Duodenal mucosa (tissue), 2 donors: ENCODE results near the gene MYLIP.

ENCODE experiments used
- H3K27ac ChIP-seq: one replicate; pipeline ENCODE4 v1.7.0; 2013; ENCODE audit warnings: low read depth, low read length
- H3K27me3 ChIP-seq, 2 donors: one replicate each; pipeline ENCODE4 v1.7.0; 2013; ENCODE audit warnings: low read length in 2 of 2, control low read depth in 1 of 2; ENCODE audit not compliant: insufficient read depth in 2 of 2, control insufficient read depth in 1 of 2
- H3K36me3 ChIP-seq, 2 donors: one replicate each; pipeline ENCODE4 v1.7.0; 2013; ENCODE audit warnings: low read length in 2 of 2, control low read depth in 1 of 2; ENCODE audit not compliant: insufficient read depth in 2 of 2, control insufficient read depth in 1 of 2
- H3K4me1 ChIP-seq, 2 donors: one replicate each; pipeline ENCODE4 v1.7.0; 2013; ENCODE audit warnings: low read length in 2 of 2, control low read depth in 1 of 2; ENCODE audit not compliant: insufficient read depth in 2 of 2, control insufficient read depth in 1 of 2
- H3K4me3 ChIP-seq, 2 donors: one replicate each; pipeline ENCODE4 v1.7.0; 2013; ENCODE audit warnings: low read length in 2 of 2, low read depth in 1 of 2
- H3K9ac ChIP-seq, 2 donors: one replicate each; pipeline ENCODE4 v1.7.0; 2013; ENCODE audit warnings: low read length in 2 of 2, low read depth in 1 of 2
- H3K9me3 ChIP-seq, 2 donors: one replicate each; pipeline ENCODE4 v1.7.0; 2013; ENCODE audit warnings: low read length in 2 of 2, control low read depth in 1 of 2; ENCODE audit not compliant: control insufficient read depth in 1 of 2

The MYLIP gene

GRCh38 chr6:16153211-16153820 is 24.4 kb downstream of the MYLIP start:
- no peak overlapping the region for H3K27ac ChIP-seq
- no peaks in the 10 kb centered on the region for H3K4me1 ChIP-seq
- peaks cover 0 to 6% of the 10 kb centered on the region in 2 donors for H3K9me3 ChIP-seq
- no peak overlapping the region for H3K9ac ChIP-seq
- H3K27me3 ChIP-seq, result no peaks in the 10 kb centered on the region
- peaks cover 12 to 28% of the 10 kb centered on the region in 2 donors for H3K36me3 ChIP-seq
- H3K4me3 ChIP-seq, result no peak overlapping the region

GRCh38 chr6:16154904-16155303 is 26.0 kb downstream of the MYLIP start:
- Histone ChIP-seq H3K9me3 (peaks cover 0 to 6% of the 10 kb centered on the region in 2 donors), H3K4me3 (no peak overlapping the region), H3K36me3 (peaks cover 2 to 19% of the 10 kb centered on the region in 2 donors), H3K27me3 (no peaks in the 10 kb centered on the region), H3K27ac (no peak overlapping the region), H3K4me1 (no peaks in the 10 kb centered on the region), H3K9ac (no peak overlapping the region)

GRCh38 chr6:16157492-16157891 is 28.6 kb downstream of the MYLIP start:
- H3K36me3 ChIP-seq, result peaks cover 0 to 13% of the 10 kb centered on the region in 2 donors
- no peaks in the 10 kb centered on the region for H3K4me1 ChIP-seq
- H3K9ac ChIP-seq, result no peak overlapping the region
- H3K4me3 ChIP-seq, result no peak overlapping the region
- H3K27me3 ChIP-seq, result no peaks in the 10 kb centered on the region
- H3K27ac ChIP-seq, result no peak overlapping the region
- H3K9me3 ChIP-seq, result peaks cover 0 to 6% of the 10 kb centered on the region in 2 donors

GRCh38 chr6:16157909-16158308 is 29.0 kb downstream of the MYLIP start:
- H3K27me3 ChIP-seq, result no peaks in the 10 kb centered on the region
- no peak overlapping the region for H3K9ac ChIP-seq
- peaks cover 0 to 6% of the 10 kb centered on the region in 2 donors for H3K9me3 ChIP-seq
- H3K4me1 ChIP-seq, result no peaks in the 10 kb centered on the region
- no peak overlapping the region for H3K27ac ChIP-seq
- no peak overlapping the region for H3K4me3 ChIP-seq
- peaks cover 0 to 11% of the 10 kb centered on the region in 2 donors for H3K36me3 ChIP-seq

- Histone ChIP-seq H3K27me3 (no peaks in the 10 kb centered on the region), H3K4me3 (no peak overlapping the region), H3K9ac (no peak overlapping the region), H3K27ac (no peak overlapping the region), H3K36me3 (peaks cover 0 to 8% of the 10 kb centered on the region in 2 donors), H3K4me1 (no peaks in the 10 kb centered on the region), H3K9me3 (peaks cover 0 to 6% of the 10 kb centered on the region in 2 donors)
Observed at GRCh38 chr6:16158943-16159557, 30.2 kb downstream of the MYLIP start.

GRCh38 chr6:16160794-16161193 is 31.9 kb downstream of the MYLIP start:
- no peaks in the 10 kb centered on the region for H3K36me3 ChIP-seq
- H3K9ac ChIP-seq, result no peak overlapping the region
- no peak overlapping the region for H3K27ac ChIP-seq
- H3K27me3 ChIP-seq, result peaks cover 0 to 4% of the 10 kb centered on the region in 2 donors
- no peak overlapping the region for H3K4me3 ChIP-seq
- H3K9me3 ChIP-seq, result peaks cover 0 to 2% of the 10 kb centered on the region in 2 donors
- no peaks in the 10 kb centered on the region for H3K4me1 ChIP-seq

- Histone ChIP-seq H3K9me3 (no peaks in the 10 kb centered on the region), H3K9ac (no peak overlapping the region), H3K4me1 (no peaks in the 10 kb centered on the region), H3K4me3 (no peak overlapping the region), H3K36me3 (no peaks in the 10 kb centered on the region), H3K27ac (no peak overlapping the region), H3K27me3 (peaks cover 0 to 4% of the 10 kb centered on the region in 2 donors)
Observed at GRCh38 chr6:16162003-16162402, 33.1 kb downstream of the MYLIP start.

- peaks cover 0 to 4% of the 10 kb centered on the region in 2 donors for H3K27me3 ChIP-seq
- H3K36me3 ChIP-seq, result no peaks in the 10 kb centered on the region
- no peak overlapping the region for H3K27ac ChIP-seq
- H3K4me1 ChIP-seq, result no peaks in the 10 kb centered on the region
- no peak overlapping the region for H3K4me3 ChIP-seq
- H3K9me3 ChIP-seq, result no peaks in the 10 kb centered on the region
- H3K9ac ChIP-seq, result no peak overlapping the region
Observed at GRCh38 chr6:16163066-16163465, 34.2 kb downstream of the MYLIP start.

GRCh38 chr6:16163535-16164300 is 34.8 kb downstream of the MYLIP start:
- no peak overlapping the region for H3K4me3 ChIP-seq
- H3K9me3 ChIP-seq, result no peaks in the 10 kb centered on the region
- H3K4me1 ChIP-seq, result no peaks in the 10 kb centered on the region
- no peak overlapping the region for H3K27ac ChIP-seq
- peaks cover 0 to 4% of the 10 kb centered on the region in 2 donors for H3K27me3 ChIP-seq
- no peak overlapping the region for H3K9ac ChIP-seq
- H3K36me3 ChIP-seq, result no peaks in the 10 kb centered on the region

- Histone ChIP-seq H3K4me3 (no peak overlapping the region), H3K27ac (no peak overlapping the region), H3K9ac (no peak overlapping the region), H3K4me1 (no peaks in the 10 kb centered on the region), H3K9me3 (no peaks in the 10 kb centered on the region), H3K27me3 (peaks cover 0 to 4% of the 10 kb centered on the region in 2 donors), H3K36me3 (no peaks in the 10 kb centered on the region)
Observed at GRCh38 chr6:16165641-16166040, 36.8 kb downstream of the MYLIP start.
